Stimulated activated CD8-positive, alpha-beta memory T cell treated with anti-CD3 and anti-CD28 coated beads, Interleukin-15, amount 100 ng/mL, for 24 hours (primary cell): ENCODE measurements around the gene IL21R.

ENCODE experiments used
- DNase-seq: peaks from one replicate; pipeline ENCODE4 v3.0.0-alpha.2; 2020; ENCODE audit warnings: low read depth

IL21R gene

DNA sequence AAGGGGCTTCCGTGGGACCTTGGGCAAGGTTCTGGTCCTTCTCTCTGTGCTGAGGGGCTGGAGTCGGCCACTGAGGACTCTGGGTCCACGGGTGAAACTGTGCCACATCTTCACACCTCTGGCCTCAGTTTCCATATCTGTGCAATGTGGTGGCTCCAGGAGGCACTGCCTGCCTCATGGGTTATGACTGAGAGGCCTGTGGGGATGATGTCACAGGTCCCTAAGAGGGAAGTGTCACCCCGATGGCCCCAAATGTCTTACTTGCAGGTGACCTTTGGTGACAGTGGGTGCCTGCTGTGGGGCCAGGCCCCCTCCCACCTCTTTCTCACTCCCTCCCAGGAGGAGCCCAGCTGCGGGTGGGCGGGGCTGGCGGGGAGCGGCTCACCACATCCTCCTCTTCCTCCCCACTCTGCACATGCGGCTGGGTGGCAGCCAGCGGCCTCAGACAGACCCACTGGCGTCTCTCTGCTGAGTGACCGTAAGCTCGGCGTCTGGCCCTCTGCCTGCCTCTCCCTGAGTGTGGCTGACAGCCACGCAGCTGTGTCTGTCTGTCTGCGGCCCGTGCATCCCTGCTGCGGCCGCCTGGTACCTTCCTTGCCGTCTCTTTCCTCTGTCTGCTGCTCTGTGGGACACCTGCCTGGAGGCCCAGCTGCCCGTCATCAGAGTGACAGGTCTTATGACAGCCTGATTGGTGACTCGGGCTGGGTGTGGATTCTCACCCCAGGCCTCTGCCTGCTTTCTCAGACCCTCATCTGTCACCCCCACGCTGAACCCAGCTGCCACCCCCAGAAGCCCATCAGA lies at the start of gene IL21R:
Gene IL21R, plus strand, starts transcription at position 407 of the 801 bp plus-strand sequence. CDS start 27,898 bp downstream, outside the sequence.
- peak; percentile 60 for DNase-seq

DNA sequence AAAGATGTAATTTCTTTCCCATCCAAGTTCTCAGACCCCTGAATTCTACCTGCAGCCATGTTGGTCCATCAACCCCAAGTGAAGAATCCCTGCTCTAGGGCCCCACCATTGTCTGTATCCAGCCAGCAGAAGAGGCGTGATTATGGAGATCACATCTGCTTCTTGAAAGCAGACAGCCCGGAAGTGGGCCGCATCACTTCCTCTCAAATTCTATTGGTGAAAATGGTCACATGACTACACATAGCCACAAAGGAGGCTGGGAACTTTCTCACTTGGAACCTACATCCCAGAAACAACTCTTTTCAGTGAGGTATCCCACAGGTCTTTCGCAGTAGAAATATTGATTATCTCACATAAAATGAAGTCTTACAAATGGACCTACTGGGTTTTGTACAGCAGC lies 48.1 kb upstream of the IL21R start:
- no peak for DNase-seq

DNA sequence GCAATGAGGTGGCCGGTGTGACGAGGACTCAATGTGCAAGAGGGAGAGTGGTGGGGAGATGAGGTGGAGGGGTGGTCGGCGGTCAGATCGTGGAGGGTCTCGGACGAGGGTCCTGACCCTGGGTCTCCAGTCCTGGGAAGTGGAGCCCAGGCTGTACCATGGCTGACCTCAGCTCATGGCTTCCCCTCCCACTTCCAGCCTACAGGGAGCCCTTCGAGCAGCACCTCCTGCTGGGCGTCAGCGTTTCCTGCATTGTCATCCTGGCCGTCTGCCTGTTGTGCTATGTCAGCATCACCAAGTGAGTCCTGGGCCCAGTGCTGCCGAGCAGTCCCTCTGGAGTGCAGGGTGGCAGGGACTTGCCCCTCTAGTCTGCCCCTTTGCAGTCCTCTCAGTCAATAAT lies 46.4 kb upstream of the IL21R start:
- no peak for DNase-seq

DNA sequence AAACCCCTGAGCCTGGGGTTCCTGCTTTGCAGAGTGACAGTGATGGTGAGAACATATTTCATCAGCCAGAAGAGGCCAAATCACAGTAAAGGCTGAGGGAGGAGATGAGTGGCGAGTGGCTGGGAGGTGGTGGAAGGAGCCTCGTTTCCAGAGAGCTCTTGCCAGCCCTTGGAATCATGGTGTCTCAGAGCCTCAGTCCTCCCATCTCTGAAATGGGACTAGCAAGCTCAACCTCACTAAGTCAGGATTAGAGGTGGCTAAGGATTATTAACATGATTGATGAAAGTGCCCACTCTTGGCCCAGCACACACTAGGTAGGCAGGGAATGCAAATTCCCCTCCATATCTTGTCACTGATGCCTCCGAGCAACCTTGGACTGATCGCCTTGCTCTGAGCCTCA lies 45.2 kb upstream of the IL21R start:
- no peak for DNase-seq

DNA sequence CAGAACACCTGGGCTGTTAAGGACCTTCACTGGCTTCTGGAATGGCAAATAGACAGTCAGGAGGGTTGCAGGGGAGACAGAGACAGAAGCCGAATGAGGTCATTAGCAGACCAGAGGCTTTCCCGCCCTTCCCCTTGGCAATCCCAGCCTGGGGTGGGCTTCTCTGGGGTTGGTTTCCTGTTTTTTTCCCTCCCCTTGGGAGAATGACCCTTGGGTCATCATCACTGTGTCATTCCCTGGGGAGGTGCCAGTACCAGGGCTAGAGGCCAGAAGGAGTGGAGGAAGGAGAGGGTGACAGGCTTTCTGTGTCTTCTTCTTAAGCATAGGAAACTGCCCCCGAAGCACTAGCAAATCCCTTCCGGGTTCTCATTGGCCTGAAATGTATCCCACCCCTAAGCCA lies 42.9 kb upstream of the IL21R start:
- no peak for DNase-seq

DNA sequence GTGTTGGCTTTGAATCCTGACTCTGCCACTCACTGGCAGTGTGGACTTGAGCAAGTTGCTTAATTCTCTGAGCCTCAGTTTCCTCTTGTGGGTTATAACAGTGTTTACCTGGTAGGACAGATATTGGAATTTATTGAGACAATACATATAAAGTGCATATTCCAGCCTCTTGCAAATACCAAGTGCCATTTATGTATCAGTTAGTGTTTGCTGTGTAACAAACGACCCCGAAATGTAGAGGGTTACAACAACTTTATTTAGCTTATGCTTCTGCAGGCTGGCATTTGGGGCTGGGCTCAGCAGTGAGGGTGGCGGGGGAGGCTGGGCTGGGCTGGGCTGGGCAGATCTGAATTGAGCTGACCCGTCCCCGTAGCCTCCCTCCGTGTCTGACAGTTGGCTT lies 42.4 kb upstream of the IL21R start:
- no peak for DNase-seq

DNA sequence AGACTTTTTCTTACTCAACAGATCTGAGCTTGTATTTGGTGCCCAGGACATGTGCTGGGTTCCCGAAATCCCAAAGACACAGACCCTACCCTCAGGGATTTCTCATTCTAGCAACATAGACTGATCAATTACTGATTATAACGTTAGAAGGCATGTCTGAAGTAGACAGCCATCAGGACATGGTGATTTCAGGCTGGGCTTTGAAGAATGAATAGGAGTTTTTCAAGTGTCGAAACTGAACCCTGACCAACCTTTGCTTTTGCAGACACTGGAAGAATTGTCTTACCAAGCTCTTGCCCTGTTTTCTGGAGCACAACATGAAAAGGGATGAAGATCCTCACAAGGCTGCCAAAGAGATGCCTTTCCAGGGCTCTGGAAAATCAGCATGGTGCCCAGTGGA lies 40.0 kb upstream of the IL21R start:
- no peak for DNase-seq

DNA sequence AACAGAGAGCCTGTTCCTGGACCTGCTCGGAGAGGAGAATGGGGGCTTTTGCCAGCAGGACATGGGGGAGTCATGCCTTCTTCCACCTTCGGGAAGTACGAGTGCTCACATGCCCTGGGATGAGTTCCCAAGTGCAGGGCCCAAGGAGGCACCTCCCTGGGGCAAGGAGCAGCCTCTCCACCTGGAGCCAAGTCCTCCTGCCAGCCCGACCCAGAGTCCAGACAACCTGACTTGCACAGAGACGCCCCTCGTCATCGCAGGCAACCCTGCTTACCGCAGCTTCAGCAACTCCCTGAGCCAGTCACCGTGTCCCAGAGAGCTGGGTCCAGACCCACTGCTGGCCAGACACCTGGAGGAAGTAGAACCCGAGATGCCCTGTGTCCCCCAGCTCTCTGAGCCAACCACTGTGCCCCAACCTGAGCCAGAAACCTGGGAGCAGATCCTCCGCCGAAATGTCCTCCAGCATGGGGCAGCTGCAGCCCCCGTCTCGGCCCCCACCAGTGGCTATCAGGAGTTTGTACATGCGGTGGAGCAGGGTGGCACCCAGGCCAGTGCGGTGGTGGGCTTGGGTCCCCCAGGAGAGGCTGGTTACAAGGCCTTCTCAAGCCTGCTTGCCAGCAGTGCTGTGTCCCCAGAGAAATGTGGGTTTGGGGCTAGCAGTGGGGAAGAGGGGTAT lies 39.3 kb upstream of the IL21R start:
- DNase-seq = no peak

DNA sequence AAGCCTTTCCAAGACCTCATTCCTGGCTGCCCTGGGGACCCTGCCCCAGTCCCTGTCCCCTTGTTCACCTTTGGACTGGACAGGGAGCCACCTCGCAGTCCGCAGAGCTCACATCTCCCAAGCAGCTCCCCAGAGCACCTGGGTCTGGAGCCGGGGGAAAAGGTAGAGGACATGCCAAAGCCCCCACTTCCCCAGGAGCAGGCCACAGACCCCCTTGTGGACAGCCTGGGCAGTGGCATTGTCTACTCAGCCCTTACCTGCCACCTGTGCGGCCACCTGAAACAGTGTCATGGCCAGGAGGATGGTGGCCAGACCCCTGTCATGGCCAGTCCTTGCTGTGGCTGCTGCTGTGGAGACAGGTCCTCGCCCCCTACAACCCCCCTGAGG lies 38.7 kb upstream of the IL21R start:
- DNase-seq = no peak

DNA sequence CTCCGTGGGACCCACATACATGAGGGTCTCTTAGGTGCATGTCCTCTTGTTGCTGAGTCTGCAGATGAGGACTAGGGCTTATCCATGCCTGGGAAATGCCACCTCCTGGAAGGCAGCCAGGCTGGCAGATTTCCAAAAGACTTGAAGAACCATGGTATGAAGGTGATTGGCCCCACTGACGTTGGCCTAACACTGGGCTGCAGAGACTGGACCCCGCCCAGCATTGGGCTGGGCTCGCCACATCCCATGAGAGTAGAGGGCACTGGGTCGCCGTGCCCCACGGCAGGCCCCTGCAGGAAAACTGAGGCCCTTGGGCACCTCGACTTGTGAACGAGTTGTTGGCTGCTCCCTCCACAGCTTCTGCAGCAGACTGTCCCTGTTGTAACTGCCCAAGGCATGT lies 38.2 kb upstream of the IL21R start:
- DNase-seq = no peak

DNA sequence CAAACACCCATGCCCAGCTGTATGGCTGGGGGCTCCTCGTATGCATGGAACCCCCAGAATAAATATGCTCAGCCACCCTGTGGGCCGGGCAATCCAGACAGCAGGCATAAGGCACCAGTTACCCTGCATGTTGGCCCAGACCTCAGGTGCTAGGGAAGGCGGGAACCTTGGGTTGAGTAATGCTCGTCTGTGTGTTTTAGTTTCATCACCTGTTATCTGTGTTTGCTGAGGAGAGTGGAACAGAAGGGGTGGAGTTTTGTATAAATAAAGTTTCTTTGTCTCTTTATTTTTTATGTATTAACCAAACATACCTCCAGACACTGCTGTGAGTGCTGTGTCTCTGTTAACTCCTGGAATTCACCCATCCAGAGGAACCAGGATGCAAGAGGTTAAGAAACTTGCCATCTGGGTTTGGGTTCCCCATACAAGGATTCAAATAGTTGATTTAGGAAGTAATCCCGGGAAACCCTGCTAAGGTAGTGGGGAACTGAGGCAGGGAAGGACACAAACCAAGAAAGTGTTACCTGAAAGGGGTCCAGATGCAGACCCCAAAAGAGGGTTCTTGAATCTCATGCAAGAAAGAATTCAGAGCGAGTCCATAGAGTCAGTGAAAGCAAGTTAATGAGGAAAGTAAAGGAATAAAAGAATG lies 37.4 kb upstream of the IL21R start:
- DNase-seq = no peak

DNA sequence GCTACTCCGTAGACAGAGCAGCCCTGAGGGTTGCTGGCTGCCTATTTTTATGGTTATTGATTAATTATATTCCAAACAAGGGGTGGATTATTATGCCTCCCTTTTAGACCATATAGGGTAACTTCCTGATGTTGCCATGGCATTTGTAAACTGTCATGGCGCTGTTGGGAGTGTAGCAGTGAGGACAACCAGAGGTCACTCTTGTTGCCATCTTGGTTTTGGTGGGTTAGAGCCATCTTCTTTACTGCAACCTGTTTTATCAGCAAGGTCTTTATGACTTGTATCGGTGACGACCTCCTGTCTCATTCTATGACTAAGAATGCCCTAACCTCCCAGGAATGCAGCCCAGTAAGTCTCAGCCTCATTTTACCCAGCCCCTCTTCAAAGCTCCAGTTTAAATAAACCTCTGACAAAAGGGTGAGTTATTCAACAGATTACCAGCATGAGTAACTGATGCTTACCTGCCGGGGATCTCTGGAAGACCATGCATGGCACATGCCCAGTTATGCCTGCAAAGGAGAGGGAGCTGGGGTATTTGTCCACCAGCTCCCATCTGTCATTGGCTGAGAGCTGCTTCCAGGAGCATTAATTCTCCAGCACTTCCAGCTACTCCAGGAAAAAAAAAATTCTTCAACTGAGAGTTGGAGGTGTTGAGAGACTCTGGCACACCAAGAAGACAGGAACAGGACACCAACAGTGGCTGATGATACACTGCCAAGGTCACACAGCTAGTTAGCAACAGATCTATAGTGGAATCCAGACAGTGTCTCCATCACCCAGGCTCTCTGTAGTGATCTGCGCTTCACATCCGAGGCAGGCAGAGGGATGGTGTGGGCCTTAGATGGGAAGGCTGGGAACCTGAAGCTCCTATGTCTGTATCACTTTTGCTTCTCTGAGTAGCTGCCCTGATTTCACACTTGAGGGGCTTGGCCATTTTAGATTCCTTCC lies 36.6 kb upstream of the IL21R start:
- no peak for DNase-seq

DNA sequence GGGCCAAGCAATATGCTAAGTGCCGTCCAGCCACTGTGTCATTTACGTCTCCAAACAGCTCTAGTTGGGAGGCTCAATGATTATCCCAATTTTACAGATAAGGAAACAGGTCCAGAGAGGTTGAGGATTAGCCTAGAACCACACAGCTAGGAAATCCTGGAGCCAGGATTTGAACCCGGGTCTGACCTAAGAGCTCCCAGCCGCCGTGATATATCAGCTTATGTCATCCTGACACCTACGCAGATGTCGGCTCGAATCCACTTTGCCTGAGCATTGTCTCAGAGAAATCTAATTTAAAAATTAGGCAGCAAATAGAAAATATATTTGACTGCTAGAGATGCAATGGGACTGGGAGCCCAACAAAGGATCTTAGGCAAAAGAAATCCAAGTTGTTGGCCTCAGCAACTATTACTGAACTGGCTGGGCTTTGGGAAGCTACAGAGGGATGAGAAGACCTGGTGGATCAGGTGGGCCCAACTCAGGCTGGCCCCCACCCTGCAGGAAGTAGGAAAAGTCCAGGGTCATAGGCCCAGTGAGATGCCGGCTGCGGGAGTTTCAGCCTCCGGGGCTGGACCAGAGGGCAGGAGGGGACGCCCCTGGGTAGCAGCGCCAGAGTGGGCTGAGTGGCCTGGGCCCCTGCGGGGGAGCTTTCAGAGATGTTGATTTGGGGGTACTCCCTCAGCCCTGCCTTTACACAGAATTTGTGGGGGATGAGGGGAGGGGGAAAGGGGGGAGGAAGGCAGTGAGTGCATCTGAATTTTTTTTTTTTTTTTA lies 35.1 kb upstream of the IL21R start:
- DNase-seq = no peak

DNA sequence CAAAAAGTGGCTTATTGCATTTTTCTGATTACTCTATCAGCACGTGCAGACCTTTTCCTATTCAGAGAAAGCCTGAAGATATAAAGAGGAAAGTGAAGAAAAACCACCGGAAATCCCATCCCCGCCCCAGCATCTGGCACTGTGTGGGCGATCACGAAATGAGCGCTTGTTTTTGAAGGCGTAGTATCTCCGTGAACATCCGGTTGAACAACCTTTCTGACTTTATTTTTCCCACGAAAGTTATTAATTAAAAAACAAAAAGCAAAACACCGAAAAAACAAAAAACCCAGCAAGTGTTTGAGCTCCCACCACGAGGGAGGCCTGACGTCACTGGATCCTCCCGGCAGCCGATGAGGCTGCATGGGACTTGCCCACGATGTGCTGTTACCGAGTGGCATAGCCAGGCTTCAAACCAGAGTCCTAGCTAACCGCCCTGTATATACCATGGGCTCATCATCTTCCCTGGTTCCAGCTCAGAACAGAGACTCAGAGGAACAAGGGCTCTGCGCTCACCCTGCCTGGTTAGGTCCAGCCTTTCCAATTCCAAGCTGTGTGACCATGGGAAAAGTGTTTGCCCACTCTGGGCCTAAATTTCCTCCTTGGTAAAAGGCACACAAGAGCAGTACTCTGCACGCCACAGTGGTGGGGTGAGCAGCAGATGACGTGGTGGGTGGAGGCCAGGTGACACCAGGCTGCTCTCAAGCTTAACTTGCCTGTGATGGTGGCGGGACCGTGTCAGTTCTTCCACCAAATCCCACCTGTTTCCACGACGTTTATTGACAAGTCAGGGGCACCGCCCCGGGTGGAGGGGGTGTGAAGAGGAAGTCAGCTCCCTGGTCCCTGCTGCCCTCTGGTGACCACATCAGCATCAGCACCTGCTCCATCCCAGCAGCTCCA lies 34.3 kb upstream of the IL21R start:
- DNase-seq = peak; percentile 56

DNA sequence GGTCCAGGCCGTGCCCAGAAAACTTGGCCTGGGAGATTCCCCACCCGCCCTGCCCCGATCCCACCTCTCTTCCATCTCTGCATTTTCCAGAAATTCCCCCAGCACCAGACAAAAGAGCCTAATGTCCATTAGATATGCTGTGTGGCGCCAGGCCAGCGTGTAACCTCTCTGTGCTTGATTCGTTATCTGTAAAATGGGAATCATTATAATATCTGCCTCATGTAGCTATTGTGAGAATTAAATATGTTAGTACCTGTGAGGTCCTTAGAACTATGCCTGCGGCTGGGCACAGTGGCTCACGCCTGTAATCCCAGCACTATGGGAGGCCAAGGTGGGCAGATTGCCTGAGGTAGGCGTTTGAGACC lies 33.6 kb upstream of the IL21R start:
- DNase-seq = no peak

DNA sequence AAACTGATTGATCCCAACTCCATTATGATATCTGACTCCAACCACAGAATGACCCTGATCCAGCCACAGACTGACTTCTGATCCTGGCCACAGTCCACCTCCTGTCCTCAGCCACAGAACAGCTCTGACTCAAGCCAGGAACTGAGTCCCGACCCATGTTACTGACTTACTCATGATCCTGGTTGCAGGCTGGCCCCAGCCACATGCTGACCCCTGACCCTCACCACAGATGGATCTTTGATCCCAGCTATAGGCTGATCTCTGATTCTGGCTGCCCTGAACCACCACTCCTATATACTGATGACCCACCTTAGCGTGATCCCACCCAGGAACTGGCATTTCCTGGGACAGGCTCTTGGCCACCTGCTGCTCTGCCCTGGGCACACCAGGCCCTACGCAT lies 32.2 kb upstream of the IL21R start:
- DNase-seq = no peak

DNA sequence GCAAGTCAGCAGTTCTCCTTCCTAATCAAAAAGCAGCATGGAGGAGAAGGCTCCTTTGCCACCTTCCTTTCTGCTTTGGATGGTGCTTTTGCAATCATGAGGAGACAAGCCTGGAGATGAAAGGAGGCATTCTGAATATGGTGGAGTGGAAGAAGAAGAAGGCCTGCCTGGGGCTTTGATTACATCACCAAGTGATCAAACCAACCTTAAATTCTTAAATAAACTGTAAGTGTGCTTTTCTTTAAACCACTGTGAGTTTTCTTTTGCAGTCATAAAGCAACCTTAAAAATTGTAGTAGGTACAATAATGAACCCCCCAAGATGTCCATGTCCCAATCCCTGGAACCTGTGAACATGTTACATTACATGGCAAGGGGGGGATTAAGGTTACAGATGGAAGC lies 31.7 kb upstream of the IL21R start:
- DNase-seq = no peak

DNA sequence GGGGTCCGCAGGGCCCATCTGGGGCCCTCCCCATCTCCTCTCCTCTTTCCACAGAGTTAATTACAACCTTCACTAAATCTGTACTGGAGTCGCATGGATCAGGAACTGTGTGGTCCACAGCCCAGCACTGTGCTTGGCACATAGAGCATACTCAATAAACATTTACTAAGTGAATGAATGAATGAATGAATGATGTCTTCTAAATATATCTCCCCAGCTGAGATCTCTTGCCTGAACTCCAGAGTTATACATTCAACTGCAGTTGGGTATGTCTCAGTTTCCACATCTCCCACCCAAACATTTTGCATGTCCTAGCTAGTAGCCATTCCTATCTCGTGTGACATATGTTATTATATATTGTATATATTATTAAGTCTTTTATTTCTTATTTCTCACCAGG lies 28.7 kb upstream of the IL21R start:
- DNase-seq = no peak

DNA sequence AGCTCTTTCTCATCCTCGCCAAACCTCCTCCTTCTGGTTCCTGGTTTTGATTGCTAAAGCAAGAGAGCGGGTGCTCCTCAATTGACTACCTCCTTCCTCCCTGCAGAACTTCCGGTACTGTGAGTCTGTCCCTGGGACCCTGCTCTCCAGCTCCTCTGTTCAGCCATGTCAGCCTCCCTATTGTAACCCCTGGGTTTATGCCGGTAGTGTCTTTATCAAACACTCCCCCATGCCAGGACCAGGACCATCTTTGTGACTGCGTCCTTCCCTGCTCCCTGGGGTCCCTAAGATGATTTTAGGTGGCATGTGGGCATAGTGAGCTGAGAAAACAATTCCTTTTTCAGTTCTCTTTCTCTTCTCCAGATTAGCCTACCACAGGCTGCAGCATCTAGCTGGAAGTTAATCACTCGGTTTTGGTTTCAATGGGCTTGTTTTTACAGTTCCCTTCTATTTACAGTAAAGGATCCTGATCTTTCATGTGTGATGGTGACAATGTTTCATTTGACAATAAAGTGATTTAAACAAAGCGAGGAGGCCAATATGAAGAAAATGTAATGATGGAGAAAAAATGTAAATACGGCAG lies 27.7 kb upstream of the IL21R start:
- no peak for DNase-seq

DNA sequence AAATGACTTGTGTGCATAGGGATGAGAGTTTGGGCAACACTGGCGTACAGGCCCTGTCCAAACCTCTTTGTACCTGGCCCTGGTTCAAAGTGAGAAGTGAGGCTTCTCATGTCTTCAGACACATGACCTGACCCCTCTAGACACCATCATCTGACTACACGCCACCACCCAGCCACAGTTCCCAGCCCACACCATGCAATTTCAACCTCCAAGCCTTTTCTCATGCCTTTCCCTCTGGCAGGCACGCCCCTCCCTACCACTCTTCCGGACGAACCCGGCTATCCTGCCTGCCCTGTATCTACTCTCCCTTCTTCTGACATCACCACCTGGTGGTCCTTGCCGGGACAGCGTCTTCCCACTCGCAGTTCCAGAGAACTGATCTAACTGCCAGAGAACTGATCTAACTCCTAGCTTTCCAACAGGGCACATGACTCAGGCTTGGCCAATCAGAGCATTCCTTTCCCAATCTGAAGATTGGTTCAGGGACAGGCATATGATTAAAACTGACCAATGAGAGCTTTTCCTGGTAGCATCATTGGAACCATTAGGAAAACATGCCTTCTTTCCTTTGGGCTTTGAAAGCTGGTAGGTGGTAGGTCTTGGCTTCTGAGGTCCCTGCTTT lies 27.1 kb upstream of the IL21R start:
- DNase-seq = no peak
